Fibroblast of mammary gland (primary cell): ENCODE measurements around the gene FOCAD.

ENCODE experiments used
- DNase-seq: peaks from one replicate; pipeline ENCODE4 v3.0.0-alpha.2; 2010; ENCODE audit warnings: low read depth
- H3K4me3 ChIP-seq: 2 replicates; pipeline ENCODE4 v1.5.1; 2011; ENCODE audit warnings: low read depth, mild to moderate bottlenecking, low read length, moderate library complexity; ENCODE audit not compliant: control insufficient read depth
- CTCF ChIP-seq: conservative IDR thresholded peaks from 2 replicates; pipeline ENCODE4 v1.5.1; 2011; ENCODE audit warnings: low read depth, low read length, inconsistent platforms; ENCODE audit not compliant: control insufficient read depth, insufficient read depth

The FOCAD gene

GRCh38 chr9:20940447-20941173 is 256.6 kb downstream of the FOCAD start:
- TF ChIP-seq CTCF, result no peak
- DNase-seq, result peak; percentile 28

GRCh38 chr9:20941174-20941690 is 257.2 kb downstream of the FOCAD start:
- TF ChIP-seq CTCF, result peak; percentile 88
- peak; percentile 75 for DNase-seq
- H3K4me3 ChIP-seq, result no peak overlapping the region

More at GRCh38 chr9:20940447-20941173, 256.6 kb downstream of the FOCAD start:
- H3K4me3 ChIP-seq, result no peak overlapping the region

- H3K4me3 ChIP-seq, result no peak overlapping the region
- DNase-seq, result no peak
- TF ChIP-seq CTCF, result no peak
These were observed 260.4 kb downstream of the FOCAD start for GRCh38 chr9:20944507-20944906.

- TF ChIP-seq CTCF, result no peak
- no peak for DNase-seq
- no peak overlapping the region for H3K4me3 ChIP-seq
These were observed 261.2 kb downstream of the FOCAD start for GRCh38 chr9:20945269-20945668.

- TF ChIP-seq CTCF, result no peak
- no peak overlapping the region for H3K4me3 ChIP-seq
- no peak for DNase-seq
These were observed 261.8 kb downstream of the FOCAD start for GRCh38 chr9:20945856-20946255.

GRCh38 chr9:20948703-20949102 is 264.6 kb downstream of the FOCAD start:
- DNase-seq, result no peak
- H3K4me3 ChIP-seq, result no peak overlapping the region
- TF ChIP-seq CTCF, result no peak
